ENCODE data around the gene C10orf67.

GRCh38 chr10:23359692-23360380 lies 15.2 kb upstream of the C10orf67 start:
- TF ChIP-seq CTCF (IDR thresholded peaks at IDR 0.05) (no peak), POLR2A (IDR thresholded peaks at IDR 0.05) (no peak), EP300 (IDR thresholded peaks at IDR 0.05) (no peak)

Data from sigmoid colon (tissue), 4 donors.